T-helper 1 cell treated with Interleukin-12 subunit alpha and Interleukin-12 subunit beta and Interleukin-4 antibody, amounts not matched to agents 30 μg/mL and 1 μg/mL, for 36 hours (primary cell): ENCODE results near the gene B3GNT5.
A peak's percentile ranks its signal among the peaks of the same experiment; 100 is the strongest.

Experiments
- H3K27ac Mint-ChIP-seq: one replicate; pipeline ENCODE4 v1.8.0; 2021; ENCODE audit warnings: mild to moderate bottlenecking, mixed read lengths
- H3K27me3 Mint-ChIP-seq: one replicate; pipeline ENCODE4 v1.8.0; 2021; ENCODE audit warnings: low read depth, mixed read lengths
- H3K36me3 Mint-ChIP-seq: one replicate; pipeline ENCODE4 v1.8.0; 2021; ENCODE audit warnings: low read depth, mixed read lengths
- H3K4me1 Mint-ChIP-seq: one replicate; pipeline ENCODE4 v1.8.0; 2021; ENCODE audit warnings: low read depth, mixed read lengths
- H3K4me3 Mint-ChIP-seq: one replicate; pipeline ENCODE4 v1.8.0; 2021; ENCODE audit warnings: mild to moderate bottlenecking, moderate library complexity, mixed read lengths
- H3K9me3 Mint-ChIP-seq: one replicate; pipeline ENCODE4 v1.8.0; 2021; ENCODE audit warnings: mixed read lengths

The B3GNT5 gene

GRCh38 chr3:183283886-183284285, 30.8 kb downstream of the B3GNT5 start:
- Mint-ChIP-seq H3K27me3 (no peaks in the 10 kb centered on the region), H3K27ac (no peak overlapping the region), H3K9me3 (no peaks in the 10 kb centered on the region), H3K4me3 (no peak overlapping the region), H3K4me1 (peaks cover 24% of the 10 kb centered on the region), H3K36me3 (peaks cover 2% of the 10 kb centered on the region)

GRCh38 chr3:183284570-183284969, 31.5 kb downstream of the B3GNT5 start:
- H3K36me3 Mint-ChIP-seq = peaks cover 2% of the 10 kb centered on the region
- peak overlapping the region; percentile 89 for H3K27ac Mint-ChIP-seq
- H3K4me3 Mint-ChIP-seq = no peak overlapping the region
- no peaks in the 10 kb centered on the region for H3K9me3 Mint-ChIP-seq
- H3K27me3 Mint-ChIP-seq = no peaks in the 10 kb centered on the region
- peaks cover 24% of the 10 kb centered on the region for H3K4me1 Mint-ChIP-seq

DNA sequence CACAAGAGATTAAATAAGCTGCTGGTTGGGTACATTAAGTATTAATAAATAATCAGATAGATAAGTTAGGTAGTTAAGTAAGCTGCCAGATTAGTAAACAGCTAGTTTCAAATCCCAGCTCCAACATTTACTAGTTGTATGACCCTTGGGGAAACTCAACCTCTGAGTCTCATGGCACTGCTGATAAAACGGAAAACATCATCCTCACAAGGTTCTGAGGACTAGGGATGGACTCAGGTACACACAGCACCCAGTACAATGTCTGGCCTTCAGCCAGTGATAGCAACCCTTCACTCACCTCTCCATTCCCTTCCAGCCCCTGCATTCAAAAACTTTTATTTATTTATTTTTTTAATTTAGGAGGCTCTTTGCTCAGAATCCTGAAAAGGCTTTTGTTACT, 32.3 kb downstream of the B3GNT5 start:
- Mint-ChIP-seq H3K4me3 (peak overlapping the region; percentile 41), H3K9me3 (no peaks in the 10 kb centered on the region), H3K27me3 (no peaks in the 10 kb centered on the region), H3K4me1 (peaks cover 24% of the 10 kb centered on the region), H3K36me3 (peaks cover 2% of the 10 kb centered on the region), H3K27ac (peak overlapping the region; percentile 89)

GRCh38 chr3:183285828-183286457, 32.9 kb downstream of the B3GNT5 start:
- H3K27ac Mint-ChIP-seq = peak overlapping the region; percentile 89
- peaks cover 24% of the 10 kb centered on the region for H3K4me1 Mint-ChIP-seq
- peaks cover 4% of the 10 kb centered on the region for H3K36me3 Mint-ChIP-seq
- H3K27me3 Mint-ChIP-seq = no peaks in the 10 kb centered on the region
- H3K9me3 Mint-ChIP-seq = no peaks in the 10 kb centered on the region
- H3K4me3 Mint-ChIP-seq = peak overlapping the region; percentile 41

DNA sequence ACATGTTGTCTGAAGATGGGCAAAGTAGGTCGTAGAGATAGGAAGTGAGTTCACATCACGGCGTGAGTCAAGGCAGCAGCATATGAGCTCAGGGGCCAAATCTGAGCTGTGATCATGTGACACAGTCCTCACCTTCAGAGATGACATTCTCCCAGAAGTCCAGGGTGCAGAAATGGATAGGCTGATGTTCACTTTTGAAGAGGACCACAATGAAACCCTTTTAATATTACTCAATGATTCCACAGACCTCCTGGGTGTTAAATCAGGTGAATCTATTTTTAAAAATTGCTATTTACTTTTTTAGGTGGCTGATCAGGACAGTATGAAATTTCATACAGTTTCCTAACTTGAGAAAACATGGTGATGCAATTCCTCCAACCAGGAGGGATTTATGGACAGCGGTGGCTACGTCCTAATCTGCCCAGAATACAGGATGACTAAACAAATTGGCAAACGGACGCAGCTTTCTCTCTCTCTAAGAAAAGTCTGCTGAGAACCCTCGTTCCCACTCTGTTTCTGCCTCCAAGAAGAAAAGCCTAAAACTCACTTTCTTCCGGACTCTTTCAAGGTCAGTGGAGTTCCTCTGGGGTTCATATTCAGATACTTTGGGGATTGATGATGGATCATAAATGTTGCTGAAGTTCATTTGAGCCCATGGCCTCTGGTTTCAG, 34.4 kb downstream of the B3GNT5 start:
- Mint-ChIP-seq H3K27ac (peak overlapping the region; percentile 89), H3K9me3 (no peaks in the 10 kb centered on the region), H3K27me3 (no peaks in the 10 kb centered on the region), H3K4me1 (peaks cover 24% of the 10 kb centered on the region), H3K36me3 (peaks cover 6% of the 10 kb centered on the region), H3K4me3 (no peak overlapping the region)

DNA sequence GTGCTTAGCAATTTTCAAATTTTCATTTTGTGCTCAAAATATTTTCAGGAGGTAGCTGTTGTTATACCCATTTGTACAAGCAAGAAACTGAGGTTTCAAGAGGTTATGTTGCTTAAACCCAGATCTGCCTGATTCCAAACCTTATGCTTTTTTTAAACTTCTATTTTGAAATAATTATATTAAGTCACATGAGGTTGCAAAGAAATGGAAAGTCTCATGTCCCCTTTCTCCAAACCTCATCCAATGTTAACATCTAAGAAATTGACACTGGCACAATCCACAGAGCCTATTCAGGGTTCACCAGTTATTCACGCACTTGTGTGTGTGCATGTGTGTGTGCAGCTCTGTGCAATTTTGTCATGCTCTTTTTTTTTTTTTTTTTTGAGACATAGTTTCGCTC, 35.1 kb downstream of the B3GNT5 start:
- Mint-ChIP-seq H3K9me3 (no peaks in the 10 kb centered on the region), H3K36me3 (peaks cover 6% of the 10 kb centered on the region), H3K4me1 (peaks cover 24% of the 10 kb centered on the region), H3K4me3 (no peak overlapping the region), H3K27me3 (no peaks in the 10 kb centered on the region), H3K27ac (no peak overlapping the region)

- H3K9me3 Mint-ChIP-seq = no peaks in the 10 kb centered on the region
- H3K27ac Mint-ChIP-seq = no peak overlapping the region
- H3K27me3 Mint-ChIP-seq = no peaks in the 10 kb centered on the region
- peaks cover 9% of the 10 kb centered on the region for H3K36me3 Mint-ChIP-seq
- peaks cover 18% of the 10 kb centered on the region for H3K4me1 Mint-ChIP-seq
- H3K4me3 Mint-ChIP-seq = no peak overlapping the region
Measured at GRCh38 chr3:183290216-183290615, 37.2 kb downstream of the B3GNT5 start.

DNA sequence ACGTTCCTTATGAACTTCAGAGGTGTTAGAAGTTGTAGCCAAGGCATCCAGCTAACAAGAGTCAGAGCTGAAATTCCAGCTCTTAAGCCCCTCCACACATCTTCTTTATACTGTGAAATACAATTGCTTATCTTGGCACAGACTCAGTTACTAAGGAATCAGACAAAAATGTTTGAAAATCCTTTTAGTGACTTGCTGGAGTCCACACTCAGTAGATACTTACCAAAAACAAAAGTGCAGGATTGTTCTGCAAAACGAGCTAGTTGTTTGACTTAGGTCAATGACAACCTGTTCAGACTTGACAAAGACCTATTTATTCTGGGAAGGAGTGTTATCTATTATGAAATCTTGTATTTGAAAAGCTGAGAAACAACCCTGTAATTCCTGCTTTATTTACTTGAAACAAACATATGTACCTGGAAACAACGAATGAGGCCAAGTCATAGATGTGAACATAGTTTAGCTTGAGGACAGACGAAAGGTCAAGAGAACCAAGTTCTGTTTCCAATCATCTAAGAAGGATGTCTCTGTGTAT, 38.5 kb downstream of the B3GNT5 start:
- H3K36me3 Mint-ChIP-seq = peaks cover 14% of the 10 kb centered on the region
- H3K9me3 Mint-ChIP-seq = no peaks in the 10 kb centered on the region
- H3K4me3 Mint-ChIP-seq = no peak overlapping the region
- peaks cover 6% of the 10 kb centered on the region for H3K4me1 Mint-ChIP-seq
- no peaks in the 10 kb centered on the region for H3K27me3 Mint-ChIP-seq
- H3K27ac Mint-ChIP-seq = no peak overlapping the region

DNA sequence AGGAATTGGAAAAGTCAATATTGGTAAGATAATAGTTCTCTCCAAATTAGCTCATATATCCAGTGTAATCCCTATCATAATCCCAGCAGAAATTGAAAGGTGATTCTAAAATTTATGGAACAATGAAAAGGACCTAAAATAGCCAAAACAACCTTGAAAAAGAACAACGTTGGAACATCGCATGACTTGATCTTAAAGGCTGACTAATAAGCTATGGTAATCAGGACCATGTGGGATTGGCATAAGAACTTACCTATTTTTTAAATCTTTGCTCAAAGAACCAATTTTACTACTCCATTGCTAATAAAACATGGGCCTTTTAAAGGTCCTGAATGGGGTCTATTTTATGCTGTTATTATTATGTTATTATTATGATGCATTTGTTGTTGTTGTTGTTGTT, 40.9 kb downstream of the B3GNT5 start:
- Mint-ChIP-seq H3K27me3 (no peaks in the 10 kb centered on the region), H3K9me3 (no peaks in the 10 kb centered on the region), H3K4me1 (no peaks in the 10 kb centered on the region), H3K4me3 (no peak overlapping the region), H3K36me3 (peaks cover 12% of the 10 kb centered on the region), H3K27ac (no peak overlapping the region)

GRCh38 chr3:183295211-183295610, 42.2 kb downstream of the B3GNT5 start:
- Mint-ChIP-seq H3K36me3 (peaks cover 12% of the 10 kb centered on the region), H3K4me3 (no peak overlapping the region), H3K27ac (no peak overlapping the region), H3K4me1 (no peaks in the 10 kb centered on the region), H3K9me3 (no peaks in the 10 kb centered on the region), H3K27me3 (no peaks in the 10 kb centered on the region)

- no peak overlapping the region for H3K4me3 Mint-ChIP-seq
- peaks cover 8% of the 10 kb centered on the region for H3K4me1 Mint-ChIP-seq
- H3K36me3 Mint-ChIP-seq = peaks cover 8% of the 10 kb centered on the region
- no peak overlapping the region for H3K27ac Mint-ChIP-seq
- no peaks in the 10 kb centered on the region for H3K9me3 Mint-ChIP-seq
- no peaks in the 10 kb centered on the region for H3K27me3 Mint-ChIP-seq
Measured at GRCh38 chr3:183296944-183297343, 43.9 kb downstream of the B3GNT5 start.

DNA sequence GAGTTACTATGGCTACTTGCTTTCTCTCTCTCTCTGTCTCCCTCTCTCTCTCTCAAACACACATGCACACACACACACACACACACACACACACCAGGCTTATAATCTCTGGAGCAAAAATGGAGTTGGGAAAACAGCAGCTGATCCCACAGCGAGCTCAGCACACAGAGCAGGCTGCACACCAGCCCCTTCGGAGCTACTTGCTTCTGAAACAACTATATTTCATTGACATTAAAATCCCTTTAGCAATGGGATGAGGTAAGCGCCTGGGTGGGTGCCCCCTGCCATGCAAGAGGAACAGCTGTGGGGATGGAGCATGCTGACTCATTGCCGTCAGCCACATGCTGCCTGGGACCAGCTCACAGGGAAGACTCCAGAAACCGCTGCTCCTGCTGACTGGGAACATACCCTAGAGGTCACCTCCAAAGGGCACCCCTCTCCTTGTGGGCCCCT, 45.7 kb downstream of the B3GNT5 start:
- H3K36me3 Mint-ChIP-seq = peaks cover 8% of the 10 kb centered on the region
- no peaks in the 10 kb centered on the region for H3K9me3 Mint-ChIP-seq
- peaks cover 20% of the 10 kb centered on the region for H3K4me1 Mint-ChIP-seq
- H3K27ac Mint-ChIP-seq = no peak overlapping the region
- no peaks in the 10 kb centered on the region for H3K27me3 Mint-ChIP-seq
- H3K4me3 Mint-ChIP-seq = no peak overlapping the region

DNA sequence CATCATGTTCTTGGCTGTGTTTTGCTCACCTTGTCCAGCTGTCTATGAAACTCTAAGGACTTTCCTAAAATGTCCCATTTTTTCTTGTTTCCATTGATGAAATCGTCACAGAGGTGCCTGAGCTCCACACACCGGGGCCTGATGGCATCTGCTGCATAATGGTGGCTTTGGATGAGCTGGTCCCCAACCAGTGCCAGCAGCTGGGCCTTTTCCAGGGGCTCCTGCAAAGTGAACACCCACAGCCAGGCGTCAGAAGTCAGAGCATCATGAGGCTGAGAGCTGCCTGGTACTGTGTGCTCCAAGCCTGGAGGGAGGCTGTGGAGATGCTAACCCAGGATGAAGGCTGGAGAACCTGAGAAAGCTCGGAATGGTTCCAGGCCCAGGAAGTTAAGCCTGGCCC, 46.9 kb downstream of the B3GNT5 start:
- Mint-ChIP-seq H3K4me3 (no peak overlapping the region), H3K4me1 (peaks cover 23% of the 10 kb centered on the region), H3K27ac (no peak overlapping the region), H3K9me3 (no peaks in the 10 kb centered on the region), H3K27me3 (no peaks in the 10 kb centered on the region), H3K36me3 (peaks cover 8% of the 10 kb centered on the region)

- Mint-ChIP-seq H3K4me1 (peaks cover 24% of the 10 kb centered on the region), H3K36me3 (peaks cover 5% of the 10 kb centered on the region), H3K9me3 (no peaks in the 10 kb centered on the region)
Measured at GRCh38 chr3:183300996-183301562, 48.0 kb downstream of the B3GNT5 start.

More at GRCh38 chr3:183300996-183301562, 48.0 kb downstream of the B3GNT5 start:
- H3K4me3 Mint-ChIP-seq = no peak overlapping the region
- peak overlapping the region; percentile 0 for H3K27ac Mint-ChIP-seq
- no peaks in the 10 kb centered on the region for H3K27me3 Mint-ChIP-seq
